BE2C (cell line): ENCODE results near the gene EYS.

ENCODE experiments used
- DNase-seq: peaks from one replicate; pipeline ENCODE4 v3.0.0-alpha.2; 2020
- H3K27me3 ChIP-seq: fragments of 250-450 bp; sonication (Bioruptor Pico); 2 replicates; pipeline ENCODE4 v1.5.1; 2020; ENCODE audit warnings: mild to moderate bottlenecking
- H3K36me3 ChIP-seq: fragments of 250-450 bp; sonication (Bioruptor Pico); 2 replicates; pipeline ENCODE4 v1.5.1; 2020; ENCODE audit warnings: mild to moderate bottlenecking
- H3K4me1 ChIP-seq: fragments of 250-450 bp; sonication (Bioruptor Pico); 2 replicates; pipeline ENCODE4 v1.5.1; 2020
- H3K4me3 ChIP-seq: 2 replicates; pipeline ENCODE4 v1.5.1; 2011; ENCODE audit warnings: low read depth, low read length
- H3K9me3 ChIP-seq: fragments of 250-450 bp; sonication (Bioruptor Pico); 2 replicates; pipeline ENCODE4 v1.5.1; 2020
- CTCF ChIP-seq: IDR thresholded peaks from 2 replicates; pipeline ENCODE4 v1.5.1; 2012; ENCODE audit warnings: mild to moderate bottlenecking, low read depth, low read length

EYS gene

GRCh38 chr6:63708631-63709030 is 1998.4 kb downstream of the EYS start:
- peaks cover 84% of the 10 kb centered on the region for H3K36me3 ChIP-seq
- TF ChIP-seq CTCF = no peak
- H3K4me3 ChIP-seq = no peak overlapping the region
- no peaks in the 10 kb centered on the region for H3K27me3 ChIP-seq
- H3K4me1 ChIP-seq = no peaks in the 10 kb centered on the region
- H3K9me3 ChIP-seq = no peaks in the 10 kb centered on the region
- DNase-seq = no peak

GRCh38 chr6:63706630-63707029 is 2000.4 kb downstream of the EYS start:
- DNase-seq = no peak
- H3K36me3 ChIP-seq = peaks cover 73% of the 10 kb centered on the region

GRCh38 chr6:63705707-63706106 is 2001.3 kb downstream of the EYS start:
- no peak for TF ChIP-seq CTCF
- no peak for DNase-seq
- no peaks in the 10 kb centered on the region for H3K9me3 ChIP-seq
- no peaks in the 10 kb centered on the region for H3K27me3 ChIP-seq
- H3K4me1 ChIP-seq = no peaks in the 10 kb centered on the region
- no peak overlapping the region for H3K4me3 ChIP-seq
- peaks cover 70% of the 10 kb centered on the region for H3K36me3 ChIP-seq

More at GRCh38 chr6:63706630-63707029, 2000.4 kb downstream of the EYS start:
- Histone ChIP-seq H3K9me3 (no peaks in the 10 kb centered on the region), H3K27me3 (no peaks in the 10 kb centered on the region), H3K4me1 (no peaks in the 10 kb centered on the region), H3K4me3 (no peak overlapping the region)
- TF ChIP-seq CTCF = no peak

GRCh38 chr6:63690221-63690620 is 2016.8 kb downstream of the EYS start:
- Histone ChIP-seq H3K4me3 (no peak overlapping the region), H3K9me3 (no peaks in the 10 kb centered on the region), H3K27me3 (no peaks in the 10 kb centered on the region), H3K36me3 (peaks cover 33% of the 10 kb centered on the region), H3K4me1 (no peaks in the 10 kb centered on the region)
- TF ChIP-seq CTCF = no peak
- no peak for DNase-seq

DNA sequence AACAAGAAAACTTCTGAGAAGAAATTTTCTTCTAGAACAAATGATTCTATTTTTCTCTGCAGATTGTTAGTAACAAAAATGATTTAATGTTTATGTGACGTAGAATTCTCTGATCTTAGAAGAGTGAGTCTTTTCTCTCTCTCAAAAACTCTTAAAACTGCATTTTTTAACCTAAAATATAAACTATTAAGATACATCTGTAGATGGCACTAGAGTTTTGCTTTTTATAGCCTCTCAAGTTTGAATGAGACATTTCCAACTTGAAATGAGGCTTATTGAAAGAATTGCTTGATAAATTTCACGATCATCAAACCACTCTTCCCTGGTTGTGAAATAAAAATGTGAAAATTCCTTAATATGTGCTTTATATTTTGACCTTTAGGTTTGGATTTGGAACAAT is 2017.6 kb downstream of the EYS start:
- Histone ChIP-seq H3K9me3 (no peaks in the 10 kb centered on the region), H3K36me3 (peaks cover 36% of the 10 kb centered on the region), H3K4me3 (no peak overlapping the region), H3K27me3 (no peaks in the 10 kb centered on the region), H3K4me1 (no peaks in the 10 kb centered on the region)
- DNase-seq = no peak
- TF ChIP-seq CTCF = no peak

DNA sequence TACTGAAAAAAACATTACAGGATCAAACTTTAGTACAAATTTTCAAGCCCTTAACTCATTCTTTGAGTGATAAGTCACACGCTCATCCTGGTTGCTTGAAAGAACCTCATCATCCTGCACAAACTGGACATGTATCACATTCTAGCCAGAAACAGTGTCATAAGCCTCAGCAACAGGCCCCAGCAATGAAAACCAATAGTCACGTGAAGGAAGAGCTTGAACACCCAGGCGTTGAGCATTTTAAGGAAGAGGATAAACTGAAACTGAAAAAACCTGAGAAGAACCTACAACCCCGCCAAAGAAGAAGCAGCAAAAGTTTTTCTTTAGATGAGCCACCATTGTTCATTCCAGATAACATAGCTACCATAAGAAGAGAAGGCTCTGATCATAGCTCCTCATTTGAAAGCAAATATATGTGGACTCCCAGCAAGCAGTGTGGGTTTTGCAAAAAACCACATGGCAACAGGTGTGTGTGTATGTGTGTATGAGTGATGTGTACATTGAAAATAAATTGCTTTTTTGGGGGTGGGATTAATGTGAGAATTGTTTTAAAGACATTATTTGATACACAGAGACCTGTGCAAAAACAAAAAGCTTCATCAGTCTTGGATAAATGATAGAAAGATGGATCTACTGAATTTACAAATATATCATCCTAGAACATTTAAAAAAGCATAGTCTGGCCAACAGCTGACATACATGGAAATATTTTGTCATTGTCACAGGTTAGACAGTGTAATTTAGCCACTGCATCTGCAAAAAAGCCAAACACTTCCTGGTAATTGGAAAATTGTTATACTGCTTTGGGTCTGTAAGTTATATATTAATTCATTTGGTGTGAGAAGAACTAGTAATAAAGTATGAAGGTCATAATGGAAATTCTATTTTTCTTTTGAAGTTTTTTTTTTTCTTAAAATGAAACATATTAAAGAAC is 2021.3 kb downstream of the EYS start:
- Histone ChIP-seq H3K9me3 (no peaks in the 10 kb centered on the region), H3K36me3 (peaks cover 29% of the 10 kb centered on the region), H3K27me3 (no peaks in the 10 kb centered on the region), H3K4me3 (no peak overlapping the region), H3K4me1 (no peaks in the 10 kb centered on the region)
- no peak for DNase-seq
- no peak for TF ChIP-seq CTCF
